Measurements from ENCODE around the gene SKP2.

GRCh38 chr5:36217567-36217966 lies 65.7 kb downstream of the SKP2 start:
- no peak for TF ChIP-seq CTCF (IDR thresholded peaks at IDR 0.05)
- no peak for TF ChIP-seq CHD2 (IDR thresholded peaks at IDR 0.05; ENCODE audit: low read length, partially characterized antibody)
- TF ChIP-seq RFX5 (IDR thresholded peaks at IDR 0.05): no peak
- TF ChIP-seq JUNB (IDR thresholded peaks at IDR 0.05): no peak
- TF ChIP-seq JUN (IDR thresholded peaks at IDR 0.05): no peak
- no peak for TF ChIP-seq MAX (IDR thresholded peaks at IDR 0.05)
- no peak for TF ChIP-seq REST (IDR thresholded peaks at IDR 0.05)
- TF ChIP-seq BCL3 (IDR thresholded peaks at IDR 0.05): no peak
- no peak for TF ChIP-seq CEBPB (IDR thresholded peaks at IDR 0.05)
- TF ChIP-seq HDAC2 (IDR thresholded peaks at IDR 0.05): no peak

Measured in A549 (cell line).